Prostate gland (tissue), 2 donors: Measurements from ENCODE around the gene TIMM10.

Experiments
- CTCF ChIP-seq, 4 experiments: fragments of 200-600 bp in 2 of 4; fragments of 450-650 bp in 2 of 4; sonication (generic) in 2 of 4; IDR thresholded peaks; 1 replicate in 3 of 4; 2 replicates in 1 of 4; pipeline ENCODE4 v1.5.1; 2016 to 2019; ENCODE audit warnings: antibody characterized with exemption in 4 of 4, mild to moderate bottlenecking in 2 of 4, moderate library complexity in 2 of 4
- POLR2A ChIP-seq: fragments of 450-650 bp; IDR thresholded peaks from one replicate; pipeline ENCODE4 v1.6.1; 2016; ENCODE audit warnings: antibody characterized with exemption, mild to moderate bottlenecking

DNA sequence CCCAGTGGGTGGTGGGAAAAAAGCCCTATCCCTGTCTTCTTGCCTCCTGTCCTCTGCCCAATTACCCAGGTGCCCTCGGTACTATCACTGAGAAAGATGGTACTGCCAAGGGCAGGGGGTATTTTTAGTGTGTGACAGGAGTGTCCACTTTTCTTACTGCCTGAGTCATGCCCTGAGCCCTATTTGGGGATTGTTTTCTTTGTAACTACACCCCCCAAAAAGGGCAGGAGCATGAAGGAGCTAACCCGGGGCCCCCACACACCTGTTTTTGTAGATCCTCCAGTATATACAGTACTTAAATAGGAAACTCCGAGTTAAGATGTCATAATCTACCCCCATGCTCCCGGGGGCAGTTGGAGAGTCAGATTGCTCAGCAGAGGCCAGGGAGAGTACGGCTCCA, 10.6 kb upstream of the TIMM10 start:
- TF ChIP-seq CTCF (IDR thresholded peaks at IDR 0.05): no peak
- TF ChIP-seq POLR2A: no peak
